HCT116 (cell line): ENCODE measurements around the gene TBXA2R.

ENCODE experiments used
- ATF3 ChIP-seq: IDR thresholded peaks from 2 replicates; pipeline ENCODE4 v1.6.1; 2012
- CBX3 ChIP-seq: IDR thresholded peaks from 2 replicates; pipeline ENCODE4 v1.6.1; 2012; ENCODE audit warnings: low read depth
- CEBPB ChIP-seq: IDR thresholded peaks from 2 replicates; pipeline ENCODE4 v1.6.1; 2012; ENCODE audit warnings: low read depth
- CTCF ChIP-seq, 3 experiments: fragments of 200-600 bp in 1 of 3; sonication (generic) in 1 of 3; IDR thresholded peaks in 2 of 3; conservative IDR thresholded peaks in 1 of 3; 2 replicates each; pipeline ENCODE4 v1.5.1; 2012 to 2017; ENCODE audit warnings: low read depth in 2 of 3, low read length in 2 of 3, antibody characterized with exemption in 1 of 3, borderline replicate concordance in 1 of 3, control low read depth in 1 of 3, mild to moderate bottlenecking in 1 of 3, mixed read lengths in 1 of 3, mixed run types in 1 of 3, moderate library complexity in 1 of 3; ENCODE audit not compliant: insufficient read depth in 1 of 3
- EZH2 ChIP-seq: fragments of 200-600 bp; sonication (generic); IDR thresholded peaks from 2 replicates; pipeline ENCODE4 v1.6.1; 2017; ENCODE audit warnings: antibody characterized with exemption, mixed run types
- EZH2phosphoT487 ChIP-seq: fragments of 200-600 bp; IDR thresholded peaks from 2 replicates; pipeline ENCODE4 v1.6.1; 2018; ENCODE audit warnings: antibody characterized with exemption, borderline replicate concordance
- JUND ChIP-seq: IDR thresholded peaks from 2 replicates; pipeline ENCODE4 v1.6.1; 2012
- POLR2A ChIP-seq: IDR thresholded peaks from 2 replicates; pipeline ENCODE4 v1.7.0; 2011; ENCODE audit warnings: borderline replicate concordance; ENCODE audit not compliant: insufficient read depth, insufficient read length; ENCODE audit errors: extremely low read depth
- POLR2AphosphoS5 ChIP-seq: IDR thresholded peaks from 2 replicates; pipeline ENCODE4 v1.6.1; 2011; ENCODE audit warnings: mild to moderate bottlenecking, low read depth, low read length, moderate library complexity
- YY1 ChIP-seq: IDR thresholded peaks from 2 replicates; pipeline ENCODE4 v1.6.1; 2011; ENCODE audit warnings: low read length, low read depth, moderate library complexity, mild to moderate bottlenecking; ENCODE audit not compliant: insufficient replicate concordance; ENCODE audit errors: extremely low read depth
- ZFX ChIP-seq: fragments of 450-650 bp; IDR thresholded peaks from 2 replicates; pipeline ENCODE4 v1.6.1; 2017

GRCh38 chr19:3557461-3558248, 49.0 kb downstream of the TBXA2R start, which contains the start of gene MFSD12:
- TF ChIP-seq CTCF (IDR thresholded peaks at IDR 0.05 in 2 of 3, conservative IDR thresholded peaks at IDR 0.05 in 1 of 3; ENCODE audit: borderline replicate concordance in 1 of 3, insufficient read depth in 1 of 3, low read depth in 2 of 3, low read length in 2 of 3), result no peak
- peak; percentile 36 for TF ChIP-seq POLR2A
- no peak for TF ChIP-seq EZH2
- TF ChIP-seq ATF3, result no peak
- peak; percentile 87 for TF ChIP-seq POLR2AphosphoS5
- no peak for TF ChIP-seq CBX3
- TF ChIP-seq EZH2phosphoT487, result no peak
- no peak for TF ChIP-seq JUND
- no peak for TF ChIP-seq CEBPB
- no peak for TF ChIP-seq YY1
- no peak; the same call in 1 of the 2 replicates for TF ChIP-seq ZFX
